ENCODE data around the gene IRAK4.

- TF ChIP-seq, protein P1, sequence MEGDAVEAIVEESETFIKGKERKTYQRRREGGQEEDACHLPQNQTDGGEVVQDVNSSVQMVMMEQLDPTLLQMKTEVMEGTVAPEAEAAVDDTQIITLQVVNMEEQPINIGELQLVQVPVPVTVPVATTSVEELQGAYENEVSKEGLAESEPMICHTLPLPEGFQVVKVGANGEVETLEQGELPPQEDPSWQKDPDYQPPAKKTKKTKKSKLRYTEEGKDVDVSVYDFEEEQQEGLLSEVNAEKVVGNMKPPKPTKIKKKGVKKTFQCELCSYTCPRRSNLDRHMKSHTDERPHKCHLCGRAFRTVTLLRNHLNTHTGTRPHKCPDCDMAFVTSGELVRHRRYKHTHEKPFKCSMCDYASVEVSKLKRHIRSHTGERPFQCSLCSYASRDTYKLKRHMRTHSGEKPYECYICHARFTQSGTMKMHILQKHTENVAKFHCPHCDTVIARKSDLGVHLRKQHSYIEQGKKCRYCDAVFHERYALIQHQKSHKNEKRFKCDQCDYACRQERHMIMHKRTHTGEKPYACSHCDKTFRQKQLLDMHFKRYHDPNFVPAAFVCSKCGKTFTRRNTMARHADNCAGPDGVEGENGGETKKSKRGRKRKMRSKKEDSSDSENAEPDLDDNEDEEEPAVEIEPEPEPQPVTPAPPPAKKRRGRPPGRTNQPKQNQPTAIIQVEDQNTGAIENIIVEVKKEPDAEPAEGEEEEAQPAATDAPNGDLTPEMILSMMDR (IDR thresholded peaks at IDR 0.05 in 4 of 5, conservative IDR thresholded peaks at IDR 0.05 in 1 of 5) = no peak
- no peak for TF ChIP-seq POLR2A (IDR thresholded peaks at IDR 0.05)
These were observed 57.4 kb downstream of the IRAK4 start for GRCh38 chr12:43816168-43816567.
